ENCODE measurements around the gene FOLR1.

DNA sequence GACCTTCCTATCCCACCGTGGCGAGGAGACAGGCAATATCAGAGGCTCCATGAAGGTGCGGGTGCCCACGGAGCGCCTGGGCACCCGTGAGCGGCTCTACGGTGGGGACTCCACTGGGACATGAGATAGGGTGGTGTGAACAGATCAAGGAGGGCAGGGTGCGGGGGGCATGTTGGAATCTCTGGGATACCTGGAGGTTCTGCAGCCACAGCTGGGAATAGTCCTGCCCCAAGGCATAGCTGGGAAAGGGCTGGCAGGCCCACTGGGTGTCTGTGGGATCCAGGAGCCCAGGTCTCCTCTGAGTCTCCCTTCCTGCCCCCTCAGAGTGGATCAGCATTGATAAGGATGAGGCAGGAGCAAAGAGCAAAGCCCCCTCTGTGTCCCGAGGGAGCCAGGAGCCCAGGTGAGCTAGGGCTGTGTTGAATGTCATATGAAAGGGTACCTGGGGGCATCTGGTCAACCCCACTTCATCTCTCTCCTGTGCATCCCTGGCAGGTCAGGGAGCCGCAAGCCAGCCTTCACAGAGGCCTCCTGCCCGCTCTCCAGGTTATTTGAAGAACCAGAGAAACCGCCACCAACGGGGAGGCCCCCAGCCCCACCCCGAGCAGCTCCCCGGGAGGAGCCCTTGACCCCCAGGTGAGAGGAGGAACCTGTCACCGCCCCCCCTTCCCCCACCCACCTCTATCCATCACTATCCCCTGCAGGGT is 43.6 kb downstream of the FOLR1 start:
- TF ChIP-seq CTCF (conservative IDR thresholded peaks at IDR 0.05 in 1 of 2, IDR thresholded peaks at IDR 0.05 in 1 of 2; ENCODE audit: low read depth in 1 of 2, low read length in 2 of 2) (no peak), EZH2 (IDR thresholded peaks at IDR 0.05; ENCODE audit: low read length, missing control alignments) (no peak)
